ENCODE data around the gene TNFRSF19.

TNFRSF19 gene

DNA sequence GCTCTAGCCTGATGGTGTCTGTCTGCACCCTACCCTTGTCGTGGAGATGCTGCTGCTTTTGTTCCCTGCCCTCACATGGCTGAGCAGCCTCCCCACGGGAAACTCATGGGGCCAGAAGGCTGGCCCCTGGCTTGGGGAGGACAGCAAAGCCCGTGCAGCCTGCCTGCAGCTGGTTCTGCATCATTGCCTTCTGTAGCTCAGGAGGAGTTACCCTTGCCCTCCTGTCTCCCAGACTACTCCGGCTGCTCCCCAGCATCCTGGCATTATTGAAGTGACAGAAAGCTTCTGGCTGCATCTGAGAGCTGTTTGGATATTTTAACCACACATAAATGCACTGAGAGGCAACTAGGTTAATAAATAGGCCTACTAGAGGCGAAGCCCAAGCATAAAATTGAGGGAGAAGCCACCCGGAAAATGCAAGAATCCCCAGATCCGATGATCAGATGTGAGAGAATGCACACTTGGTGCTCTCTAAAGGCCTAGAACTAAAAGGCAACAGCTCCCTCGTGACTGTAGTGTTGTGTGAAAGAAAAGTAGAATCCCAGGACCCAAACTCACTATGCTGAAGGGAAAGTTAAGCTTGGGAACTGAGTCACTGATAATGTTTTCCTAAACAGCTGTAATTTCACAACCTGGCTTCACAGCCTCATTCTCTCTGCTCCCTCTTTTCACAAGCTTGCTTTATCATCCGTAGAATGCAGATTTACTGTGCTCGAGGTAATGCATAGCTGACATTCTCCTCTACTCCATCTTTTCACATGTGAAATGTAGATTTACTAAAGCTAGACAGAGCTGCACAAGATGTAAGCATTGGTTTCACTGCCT, 110.8 kb downstream of the TNFRSF19 start:
- DNase-seq (ENCODE audit: low read depth in 1 of 2, low spot score in 1 of 2) = no peak

DNA sequence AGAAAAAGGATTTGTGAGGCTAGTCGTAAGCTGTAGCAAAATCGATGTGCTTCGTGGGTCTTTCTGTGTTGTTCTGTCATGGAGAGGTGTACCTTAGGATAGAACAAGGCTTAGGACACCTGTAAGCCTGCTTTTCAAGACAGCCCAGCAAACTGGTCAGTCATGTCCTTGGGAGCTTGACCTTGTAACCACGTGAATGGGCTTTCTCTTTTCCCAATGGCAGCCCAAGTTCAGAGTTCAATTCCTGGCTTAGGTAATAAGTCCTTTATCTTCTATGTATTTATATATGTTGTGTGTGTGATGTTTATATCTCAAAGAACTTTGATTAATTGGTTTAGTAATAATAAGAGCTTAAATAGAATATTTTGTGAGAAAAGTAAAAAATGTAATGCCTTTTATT, 112.9 kb downstream of the TNFRSF19 start:
- no peak for DNase-seq (ENCODE audit: low read depth in 1 of 2, low spot score in 1 of 2)

DNA sequence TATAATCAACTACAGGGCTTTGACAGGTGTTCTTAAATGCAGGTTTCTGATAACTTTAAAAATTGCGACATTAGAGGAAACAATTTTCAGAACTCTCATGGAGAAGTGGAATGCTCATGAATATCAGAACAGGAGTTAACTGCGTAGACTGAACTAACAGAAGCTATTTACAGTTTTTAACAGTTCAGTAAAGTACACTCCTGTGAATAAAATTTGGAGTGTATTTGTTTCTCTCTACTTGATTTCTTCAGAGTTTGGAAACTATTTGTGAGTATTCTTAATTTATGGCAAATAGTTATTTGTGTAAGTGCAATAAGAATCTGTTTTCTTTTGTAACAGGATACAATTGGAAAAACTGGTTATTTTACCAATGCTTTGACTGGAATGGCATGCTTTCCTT, 114.4 kb downstream of the TNFRSF19 start:
- no peak for DNase-seq (ENCODE audit: low read depth in 1 of 2, low spot score in 1 of 2)

DNA sequence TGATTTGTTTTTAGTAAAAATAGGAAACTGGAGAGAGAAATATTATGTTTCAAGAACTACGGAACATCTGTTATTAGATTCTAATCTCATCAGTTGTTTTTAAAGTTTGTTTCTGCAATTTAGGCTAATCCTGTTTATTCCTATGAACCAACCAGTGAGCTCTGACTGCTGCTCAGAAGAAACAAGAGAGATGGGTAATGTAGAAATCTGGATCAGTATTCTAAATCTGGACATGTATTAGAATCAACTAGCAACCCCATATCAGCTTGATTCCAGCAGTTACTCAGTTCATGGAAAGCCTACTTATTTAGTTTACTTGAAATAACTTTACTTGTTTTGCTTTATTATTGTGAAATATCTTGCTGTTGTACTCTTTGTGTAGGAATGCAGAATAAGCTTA, 115.2 kb downstream of the TNFRSF19 start:
- no peak for DNase-seq (ENCODE audit: low read depth in 1 of 2, low spot score in 1 of 2)

DNA sequence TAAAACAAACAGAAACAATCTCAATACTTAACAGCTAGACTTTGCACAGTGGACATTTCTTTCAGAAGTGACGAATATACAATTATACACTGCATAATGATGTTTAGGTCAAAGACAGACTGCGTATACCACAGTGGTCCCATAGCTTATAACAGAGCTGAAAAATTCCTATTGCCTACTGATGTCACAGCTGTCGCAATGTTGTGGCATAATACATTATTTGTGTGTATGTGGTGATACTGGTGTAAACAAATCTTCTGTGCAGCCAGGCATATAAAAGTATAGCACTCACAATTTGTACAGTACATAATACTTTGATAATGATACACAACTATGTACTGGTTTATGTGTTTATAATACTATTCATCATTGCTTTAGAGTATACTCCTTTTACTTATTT, 116.7 kb downstream of the TNFRSF19 start:
- DNase-seq (ENCODE audit: low read depth in 1 of 2, low spot score in 1 of 2) = no peak

DNA sequence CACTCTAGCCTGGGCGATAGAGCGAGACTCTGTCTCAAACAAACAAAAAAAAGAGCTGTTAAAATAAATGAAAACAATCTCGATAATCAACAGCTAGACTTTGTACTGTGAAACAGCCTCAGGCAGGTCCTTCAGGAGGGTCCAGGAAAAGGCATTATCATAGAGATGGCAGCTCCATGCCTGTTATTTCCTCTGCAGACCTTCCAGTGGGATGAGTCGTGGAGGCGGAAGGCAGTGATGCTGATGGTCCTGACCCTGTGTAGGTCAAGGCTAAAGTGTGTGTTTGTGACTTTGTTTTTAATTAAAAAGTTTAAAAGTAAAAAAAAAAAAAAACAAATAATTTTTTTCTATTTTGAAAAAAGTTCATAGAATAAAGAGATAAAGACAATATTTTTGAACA, 117.4 kb downstream of the TNFRSF19 start:
- DNase-seq (ENCODE audit: low read depth in 1 of 2, low spot score in 1 of 2) = no peak

DNA sequence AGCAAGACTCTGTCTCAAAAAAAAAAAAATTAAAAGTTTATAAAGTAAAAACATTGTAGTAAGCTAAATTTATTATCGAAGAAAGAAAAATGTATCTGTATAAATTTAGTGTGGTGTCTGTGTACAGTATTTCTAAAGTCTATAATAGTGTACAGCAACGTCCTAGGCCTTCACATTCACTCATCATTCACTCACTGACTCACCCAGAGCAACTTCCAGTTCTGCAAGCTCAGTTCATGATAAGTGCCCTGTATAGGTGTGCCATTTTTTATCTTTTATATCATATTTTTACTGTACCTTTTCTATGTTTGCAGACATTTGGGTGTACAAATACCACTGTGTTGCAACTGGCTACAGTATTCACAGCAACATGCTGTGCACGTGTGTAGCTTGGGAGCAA, 118.1 kb downstream of the TNFRSF19 start:
- DNase-seq (ENCODE audit: low read depth in 1 of 2, low spot score in 1 of 2) = no peak

DNA sequence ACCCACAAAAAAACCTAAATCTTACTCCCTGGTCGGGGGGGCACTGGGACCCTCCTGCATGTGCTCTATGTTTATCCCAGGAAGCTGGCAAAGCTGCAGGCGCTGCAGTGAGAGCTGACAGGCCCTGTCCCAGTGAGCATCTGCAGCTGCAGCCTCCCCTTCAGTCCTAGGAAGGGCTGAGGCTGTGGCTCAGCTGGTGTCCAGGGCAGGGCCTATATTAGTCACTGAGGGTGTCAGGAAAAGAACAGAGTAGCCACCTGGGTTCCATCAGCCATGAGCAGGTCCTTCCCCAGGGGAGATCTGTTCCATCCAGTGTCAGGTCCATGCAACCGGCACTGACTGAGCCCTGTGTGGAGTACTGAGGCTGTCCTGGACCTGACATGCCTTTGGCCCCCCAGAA, 120.5 kb downstream of the TNFRSF19 start:
- no peak for DNase-seq (ENCODE audit: low read depth in 1 of 2, low spot score in 1 of 2)

DNA sequence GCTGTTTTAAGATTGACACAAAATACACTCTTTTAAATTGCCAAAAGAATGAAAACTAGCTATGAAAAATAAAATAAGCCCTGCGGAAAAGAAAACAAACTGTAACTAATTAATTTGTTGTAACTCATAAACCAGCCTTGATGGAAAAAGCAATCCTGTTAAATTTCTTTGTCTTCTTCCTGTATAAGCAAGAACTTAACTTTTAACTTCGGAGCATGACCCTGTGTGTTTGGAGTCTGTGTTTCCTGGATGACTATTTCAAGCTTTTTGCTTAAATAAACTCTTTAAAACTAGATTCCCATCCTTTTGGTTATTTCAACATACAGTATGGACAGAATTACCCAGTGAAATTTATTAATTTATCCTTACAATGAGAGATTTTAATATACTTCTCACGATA, 122.6 kb downstream of the TNFRSF19 start:
- no peak for DNase-seq (ENCODE audit: low read depth in 1 of 2, low spot score in 1 of 2)

DNA sequence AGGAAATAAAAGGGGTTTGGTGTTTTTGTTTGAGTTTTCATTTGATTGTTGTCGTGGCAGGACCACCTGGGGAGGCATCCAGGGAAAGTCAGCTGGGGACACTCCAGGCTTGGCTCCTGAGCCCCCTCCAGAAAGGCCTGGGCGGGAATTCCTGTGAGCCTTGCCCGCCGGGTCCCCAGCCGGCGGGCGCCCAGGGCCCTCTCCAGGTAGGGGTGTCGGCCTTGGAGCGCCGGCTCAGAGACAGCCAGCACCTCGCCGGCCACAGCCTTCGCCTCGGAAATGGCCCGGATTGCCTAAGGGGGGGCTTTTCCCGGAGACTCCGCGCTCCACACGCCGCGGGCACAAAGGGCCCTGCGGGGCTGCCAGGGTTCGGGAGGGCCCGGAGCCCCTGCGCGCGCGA, 125.0 kb downstream of the TNFRSF19 start:
- DNase-seq (ENCODE audit: low read depth in 1 of 2, low spot score in 1 of 2) = no peak

DNA sequence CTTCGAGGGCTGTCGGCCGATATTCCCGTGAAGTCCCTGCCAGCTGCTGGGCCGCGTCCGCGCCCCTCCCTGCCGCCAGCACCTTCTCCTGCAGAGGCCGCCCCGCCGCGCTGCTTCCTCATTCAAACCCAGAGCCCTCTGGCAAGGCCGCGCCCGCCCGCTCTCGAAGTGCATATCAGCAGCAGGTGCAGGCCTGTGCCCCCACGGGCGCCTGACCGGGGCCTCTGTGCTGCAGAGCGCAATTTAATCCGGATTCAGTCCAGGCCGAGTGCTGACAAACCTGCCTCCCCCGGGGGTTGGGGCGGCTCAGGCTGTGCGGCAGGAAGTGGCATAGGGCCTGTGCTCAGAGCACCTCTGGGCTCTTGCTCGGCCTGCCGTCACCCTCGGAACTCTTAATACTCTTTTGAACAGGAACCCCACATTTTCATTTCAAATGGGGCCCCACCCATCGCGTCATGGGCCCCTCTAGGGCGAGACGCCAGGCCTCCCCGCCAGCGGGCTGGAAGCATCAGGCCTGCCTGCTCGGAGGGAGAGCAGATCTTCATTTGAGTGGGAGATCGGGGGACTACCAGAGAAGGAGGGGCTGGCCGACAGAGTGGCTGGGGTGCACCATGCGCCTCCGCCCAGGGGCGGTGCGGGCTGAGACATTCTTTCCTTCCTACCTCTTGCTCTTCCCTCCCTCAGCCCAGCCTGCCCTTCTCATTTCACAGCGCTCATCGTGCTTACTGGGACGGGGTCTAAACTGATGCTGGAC, 125.7 kb downstream of the TNFRSF19 start:
- peak; percentile 26 to 35 for DNase-seq (ENCODE audit: low read depth in 1 of 2, low spot score in 1 of 2)

DNA sequence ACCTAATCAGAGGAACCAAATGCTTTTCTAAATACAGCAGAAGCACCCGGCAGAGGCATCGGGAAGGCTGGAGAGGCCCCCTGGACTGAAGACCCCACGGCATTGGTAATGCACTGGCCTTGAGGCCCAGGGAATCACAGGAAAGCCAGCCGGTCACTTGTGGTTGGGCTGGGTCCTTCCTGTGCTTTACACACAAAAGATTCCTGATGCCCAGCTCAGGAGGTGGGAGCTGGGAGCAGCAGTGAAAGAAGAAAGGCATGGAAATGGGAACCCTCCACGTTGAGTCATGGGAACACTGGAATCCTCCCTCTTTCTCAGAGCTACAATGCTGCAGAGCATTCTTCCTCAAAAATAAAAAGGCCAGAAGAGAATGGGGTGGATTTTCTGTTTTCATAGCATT, 126.4 kb downstream of the TNFRSF19 start:
- no peak for DNase-seq (ENCODE audit: low read depth in 1 of 2, low spot score in 1 of 2)

DNA sequence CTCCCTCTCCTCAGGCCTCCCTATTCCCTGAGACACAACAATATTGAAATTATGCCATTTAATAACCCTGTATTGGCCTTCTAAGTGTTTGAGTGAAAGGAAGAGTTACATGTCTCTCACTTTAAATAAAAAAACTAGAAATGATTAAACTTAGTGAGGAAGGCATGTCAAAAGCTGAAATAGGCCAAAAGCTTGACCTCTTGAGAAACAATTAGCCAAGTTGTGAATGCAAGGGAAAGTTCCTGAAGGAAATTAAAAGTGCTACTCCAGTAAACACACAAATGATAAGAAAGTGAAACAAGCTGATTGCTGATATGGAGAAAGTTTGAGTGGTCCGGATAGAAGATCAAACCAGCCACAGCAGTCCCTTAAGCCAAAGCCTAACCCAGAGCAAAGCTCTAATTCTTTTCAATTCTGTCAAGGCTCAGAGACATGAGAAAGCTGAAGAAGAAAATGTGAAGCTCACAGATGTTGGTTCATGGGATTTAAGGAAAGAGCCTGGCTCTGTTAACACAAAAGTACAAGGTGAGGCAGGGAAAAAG, 127.6 kb downstream of the TNFRSF19 start:
- no peak for DNase-seq (ENCODE audit: low read depth in 1 of 2, low spot score in 1 of 2)

DNA sequence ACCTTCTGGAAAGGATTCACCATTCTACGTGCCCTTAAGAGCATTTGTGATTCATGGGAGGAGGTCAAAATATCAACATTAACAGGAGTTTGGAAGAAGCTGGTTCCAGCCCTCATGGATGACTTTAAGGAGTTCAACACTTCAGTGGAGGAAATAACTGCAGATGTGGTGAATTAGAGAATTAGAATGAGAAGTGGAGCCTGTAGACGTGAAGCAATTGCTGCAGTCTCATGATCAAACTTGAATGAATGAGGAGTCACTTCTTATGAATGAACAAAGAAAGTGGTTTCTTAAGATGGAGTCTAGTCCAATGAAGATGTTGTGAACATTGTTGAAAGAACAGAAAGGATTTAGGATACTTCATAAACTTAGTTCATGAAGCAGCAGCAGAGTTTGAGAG, 129.1 kb downstream of the TNFRSF19 start:
- no peak for DNase-seq (ENCODE audit: low read depth in 1 of 2, low spot score in 1 of 2)

DNA sequence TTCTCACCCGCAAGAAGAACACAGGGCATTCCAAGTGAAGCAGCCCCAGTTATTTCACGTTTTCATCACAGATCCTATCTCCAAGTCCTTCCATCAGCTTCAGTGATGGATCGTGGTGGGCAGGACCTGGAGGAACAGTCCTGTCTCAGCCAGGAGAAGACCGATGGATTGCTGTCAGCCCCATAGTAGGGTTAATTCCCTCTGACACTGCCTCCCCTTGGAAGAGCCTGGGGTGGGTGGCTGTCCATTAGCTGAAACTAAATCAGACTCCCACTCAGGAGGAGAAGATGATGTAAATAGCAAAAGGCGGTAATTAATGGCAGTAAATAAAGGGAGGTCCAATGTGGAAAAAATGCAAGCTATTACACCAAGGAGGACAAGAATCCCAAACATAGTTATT, 131.0 kb downstream of the TNFRSF19 start:
- no peak for DNase-seq (ENCODE audit: low read depth in 1 of 2, low spot score in 1 of 2)

DNA sequence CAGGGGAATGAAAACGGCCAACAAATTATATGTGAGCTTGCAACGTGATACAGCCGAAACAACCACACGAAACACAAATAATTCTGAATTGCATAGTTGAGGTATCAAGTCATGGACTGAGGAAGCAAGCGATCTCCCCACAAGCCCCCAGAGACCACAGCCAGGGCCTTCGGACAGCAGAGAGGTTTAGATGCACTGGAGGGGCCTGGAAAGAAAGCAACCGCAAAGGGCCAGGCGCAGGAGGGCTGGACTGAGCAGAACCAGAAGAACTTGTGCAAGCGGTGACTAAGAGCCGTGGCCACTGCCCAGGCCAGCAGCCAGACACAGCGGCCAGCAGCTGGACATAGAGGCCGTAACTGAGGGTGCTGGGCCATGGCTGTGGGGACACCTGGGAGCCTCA, 131.4 kb downstream of the TNFRSF19 start:
- DNase-seq (ENCODE audit: low read depth in 1 of 2, low spot score in 1 of 2) = no peak

DNA sequence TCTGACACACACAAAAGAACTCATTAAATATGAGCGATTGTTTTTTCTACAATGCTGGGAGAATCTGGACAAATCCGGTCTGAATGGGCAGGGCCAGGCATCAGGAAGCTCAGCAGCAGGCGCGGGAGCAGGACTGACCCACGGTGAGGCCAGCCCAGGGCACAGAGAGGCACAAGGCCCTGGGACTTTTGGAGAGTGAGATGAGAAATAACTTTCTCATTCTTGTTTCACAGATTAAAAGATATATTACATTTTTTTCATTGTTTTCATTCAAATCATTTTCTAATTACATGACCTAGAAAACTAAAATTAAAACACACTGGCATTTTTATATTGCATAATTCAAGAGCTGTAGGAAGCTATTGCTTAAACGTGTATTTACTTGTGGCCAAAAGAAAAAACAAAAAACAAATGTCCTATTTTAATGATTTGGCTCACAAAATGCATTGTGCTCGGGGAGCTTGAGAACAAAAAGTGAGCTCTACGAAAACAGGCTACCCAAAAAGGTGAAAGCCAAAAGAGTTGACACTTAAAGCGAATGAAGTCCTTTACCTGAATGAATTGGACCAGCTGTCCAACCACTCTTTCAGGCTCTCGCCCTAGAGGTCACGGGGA, 133.1 kb downstream of the TNFRSF19 start:
- no peak for DNase-seq (ENCODE audit: low read depth in 1 of 2, low spot score in 1 of 2)

DNA sequence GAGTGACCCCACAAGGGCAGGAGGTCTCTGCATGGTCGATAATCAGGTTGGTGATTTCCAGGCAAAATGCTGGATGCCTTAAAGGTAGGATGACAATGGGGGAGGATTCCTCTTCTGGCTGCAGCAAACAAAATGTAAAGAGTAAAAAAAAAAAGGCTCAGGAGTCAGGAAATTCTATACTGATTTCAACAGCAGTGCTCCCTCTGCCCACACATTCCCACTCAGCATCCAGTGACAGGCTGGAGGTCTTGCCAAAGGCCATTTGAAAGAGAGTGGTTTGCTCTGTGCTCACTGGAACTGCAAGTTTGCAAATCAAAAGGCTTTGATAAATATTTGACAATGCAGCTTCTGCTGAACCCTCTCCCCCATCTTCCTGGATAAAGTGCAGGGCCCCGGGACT, 135.4 kb downstream of the TNFRSF19 start:
- no peak for DNase-seq (ENCODE audit: low read depth in 1 of 2, low spot score in 1 of 2)

DNA sequence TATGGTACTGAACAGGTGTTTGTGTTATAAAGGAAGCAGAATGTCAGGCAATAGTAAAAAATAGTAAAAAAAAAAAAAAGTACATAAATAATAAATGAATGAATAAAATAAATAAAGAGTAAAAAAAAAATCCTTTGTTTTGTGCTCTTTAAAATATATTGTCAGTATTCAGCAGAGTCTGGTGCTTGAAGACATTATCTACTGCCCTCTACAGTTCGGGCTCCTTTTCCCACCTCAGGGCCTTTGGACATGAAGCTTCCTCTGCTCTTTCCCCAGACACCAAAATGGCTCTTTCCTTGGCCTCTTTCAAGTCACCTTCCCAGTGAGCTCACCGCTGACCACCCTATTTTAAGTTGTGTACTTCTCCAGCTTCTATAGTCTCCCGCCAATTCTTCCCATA, 137.5 kb downstream of the TNFRSF19 start:
- no peak for DNase-seq (ENCODE audit: low read depth in 1 of 2, low spot score in 1 of 2)

DNA sequence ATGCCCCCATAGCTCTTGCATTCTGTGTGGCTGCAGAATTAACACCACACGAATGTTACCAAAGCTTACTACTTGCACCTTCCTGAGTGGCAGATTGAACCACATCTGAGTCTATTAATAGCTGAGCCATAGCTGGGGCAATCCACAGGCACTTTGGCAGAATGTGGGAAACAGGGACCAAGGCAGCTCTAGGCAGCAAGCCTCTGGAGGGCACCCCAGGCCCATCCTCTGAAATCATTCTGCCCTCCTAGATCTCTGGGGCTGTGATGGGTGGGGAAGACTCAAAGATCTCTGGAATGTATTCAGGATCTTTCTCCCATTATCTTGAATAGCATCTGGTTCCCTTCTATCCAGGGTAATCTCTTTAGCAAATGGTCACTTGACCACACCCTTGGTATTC, 139.3 kb downstream of the TNFRSF19 start:
- DNase-seq (ENCODE audit: low read depth in 1 of 2, low spot score in 1 of 2) = no peak

DNA sequence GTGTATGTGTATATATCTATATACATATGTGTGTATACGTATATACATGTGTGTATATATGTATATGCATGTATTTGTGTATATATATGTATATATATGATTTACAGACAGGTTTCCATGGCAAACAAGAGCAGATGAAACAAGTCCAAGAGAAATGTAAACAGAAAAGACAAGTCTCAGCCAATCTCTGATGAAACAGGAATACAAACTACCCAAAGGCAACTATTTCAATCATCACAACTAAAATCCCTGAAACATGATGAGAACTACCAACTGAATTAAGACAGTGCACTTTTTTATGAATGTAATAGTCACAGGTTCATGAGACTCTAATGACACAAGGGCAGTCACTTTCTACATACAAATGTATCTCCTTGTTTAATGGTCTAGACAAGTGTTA, 140.2 kb downstream of the TNFRSF19 start:
- DNase-seq (ENCODE audit: low read depth in 1 of 2, low spot score in 1 of 2) = no peak

DNA sequence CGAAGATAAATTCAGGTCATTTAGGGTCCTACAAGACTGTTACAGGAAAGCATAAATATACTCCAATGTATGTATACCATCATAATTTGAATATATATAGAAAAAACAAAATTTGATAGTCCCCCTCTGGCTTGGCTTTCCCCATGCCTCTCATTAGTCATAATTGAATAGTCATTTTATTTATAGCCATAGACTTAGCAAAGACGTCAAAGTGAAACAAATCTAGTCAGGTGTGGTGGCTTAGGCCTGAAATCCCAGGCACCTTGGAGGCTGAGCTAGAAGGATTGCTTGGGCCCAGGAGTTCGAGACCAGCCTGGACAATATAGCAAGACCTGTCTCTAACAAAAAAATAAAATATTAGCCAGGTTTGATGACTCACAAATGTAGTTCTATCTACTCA, 141.1 kb downstream of the TNFRSF19 start:
- DNase-seq (ENCODE audit: low read depth in 1 of 2, low spot score in 1 of 2) = no peak
